GM12891 (cell line): Measurements from ENCODE around the gene TRIP12.

Experiments used
- PAX5 ChIP-seq: IDR thresholded peaks from 2 replicates; pipeline ENCODE4 v1.6.1; 2011; ENCODE audit warnings: low read length, moderate library complexity, mild to moderate bottlenecking; ENCODE audit not compliant: insufficient read depth, severe bottlenecking
- POLR2A ChIP-seq: IDR thresholded peaks from 2 replicates; pipeline ENCODE4 v1.6.1; 2011; ENCODE audit warnings: low read depth, low read length, control low read depth
- POLR2AphosphoS5 ChIP-seq: IDR thresholded peaks from 2 replicates; pipeline ENCODE4 v1.6.1; 2011; ENCODE audit warnings: low read depth, low read length, control low read depth
- POU2F2 ChIP-seq: IDR thresholded peaks from 2 replicates; pipeline ENCODE4 v1.6.1; 2011; ENCODE audit warnings: low read depth, mild to moderate bottlenecking, control low read depth, low read length, moderate library complexity
- SPI1 ChIP-seq: IDR thresholded peaks from 2 replicates; pipeline ENCODE4 v1.6.1; 2011; ENCODE audit warnings: low read depth, low read length, control low read depth
- TAF1 ChIP-seq: IDR thresholded peaks from 2 replicates; pipeline ENCODE4 v1.6.1; 2011; ENCODE audit warnings: low read depth, low read length, control low read depth

- TF ChIP-seq POLR2A (no peak), POLR2AphosphoS5 (no peak), TAF1 (no peak), SPI1 (no peak), POU2F2 (no peak), PAX5 (no peak)
Observed at GRCh38 chr2:229718057-229718456, 203.8 kb downstream of the TRIP12 start.
